Lower leg skin (tissue), 4 donors: Measurements from ENCODE around the gene NIPBL. TPM values are rescaled to one million over a fixed set of nuclear protein-coding genes. Genes with fewer than 3 reads are reported as not detected.

Experiments
- DNase-seq, 2 donors: peaks; one replicate each; pipeline ENCODE4 v3.0.0-alpha.2; 2019; ENCODE audit warnings: low spot score in 2 of 2
- H3K4me3 ChIP-seq: fragments of 200-600 bp; sonication (generic); 2 replicates; pipeline ENCODE4 v1.5.1; 2017; ENCODE audit warnings: mild to moderate bottlenecking, low read depth; ENCODE audit not compliant: poor library complexity, severe bottlenecking
- CTCF ChIP-seq, 3 donors: fragments of 450-650 bp; IDR thresholded peaks; one replicate each; pipeline ENCODE4 v1.5.1; 2016; ENCODE audit warnings: antibody characterized with exemption in 3 of 3, mild to moderate bottlenecking in 3 of 3, moderate library complexity in 2 of 3
- POLR2A ChIP-seq, 2 donors: fragments of 450-650 bp; IDR thresholded peaks; one replicate each; pipeline ENCODE4 v1.6.1; 2016 to 2017; ENCODE audit warnings: antibody characterized with exemption in 2 of 2, mild to moderate bottlenecking in 1 of 2, moderate library complexity in 1 of 2
- WGBS, 2 donors: methylation state at CpG; one replicate each; pipeline ENCODE4 v1.1.5; 2018; 5-methylcytosine and 5-hydroxymethylcytosine counted together
- intact Hi-C: fragments of 100-400 bp; cut with DNase I; formaldehyde crosslinking; loops from one replicate; pipeline ENCODE4 v1.15.0; 2023; ENCODE audit warnings: low total_unique reads
- total RNA-seq, 4 donors: library from RNA; depleted of rRNA; stranded (reverse); fragments of >200 nt; gene quantifications; one replicate each; pipeline ENCODE4 v1.1.0, GENCODE V29; 2016

Gene NIPBL
- total RNA-seq, 4 donors from 2014 or later: 39.0 to 56.9 (median 49.4) TPM

GRCh38 chr5:37015795-37016666 lies 139.5 kb downstream of the NIPBL start:
- WGBS, 2 donors: 97% methylated on average over 2 of the region's 2 CpGs
- DNase-seq: no peak
- no peak for TF ChIP-seq POLR2A (IDR thresholded peaks at IDR 0.05)
- TF ChIP-seq CTCF (IDR thresholded peaks at IDR 0.05): no peak

GRCh38 chr5:37028910-37029309 lies 152.3 kb downstream of the NIPBL start:
- no peak for DNase-seq
- TF ChIP-seq CTCF (IDR thresholded peaks at IDR 0.05) (no peak), POLR2A (IDR thresholded peaks at IDR 0.05) (no peak)
- intact Hi-C loops: no loop called here
- no peak overlapping the region for H3K4me3 ChIP-seq
- 85 to 93% methylated on average over 1 of the region's 1 CpG for WGBS, 2 donors

More at GRCh38 chr5:37015795-37016666, 139.5 kb downstream of the NIPBL start:
- H3K4me3 ChIP-seq: no peak overlapping the region
- intact Hi-C loops: no loop called here

GRCh38 chr5:37029436-37029835 lies 152.9 kb downstream of the NIPBL start:
- no peak for DNase-seq
- intact Hi-C loops: no loop called here
- TF ChIP-seq POLR2A (IDR thresholded peaks at IDR 0.05) (no peak), CTCF (IDR thresholded peaks at IDR 0.05) (no peak)
- H3K4me3 ChIP-seq: no peak overlapping the region
- 90 to 97% methylated on average over 1 of the region's 1 CpG for WGBS, 2 donors

GRCh38 chr5:37034955-37035354 lies 158.4 kb downstream of the NIPBL start:
- intact Hi-C loops: no loop called here
- no peak for TF ChIP-seq CTCF (IDR thresholded peaks at IDR 0.05)
- no peak overlapping the region for H3K4me3 ChIP-seq
- 85 to 93% methylated on average over 6 of the region's 6 CpGs for WGBS, 2 donors
- DNase-seq: no peak

GRCh38 chr5:37037840-37038239 lies 161.3 kb downstream of the NIPBL start:
- no peak overlapping the region for H3K4me3 ChIP-seq
- intact Hi-C loops: no loop called here
- TF ChIP-seq POLR2A (IDR thresholded peaks at IDR 0.05) (no peak), CTCF (IDR thresholded peaks at IDR 0.05) (no peak)
- no peak for DNase-seq
- 97% methylated on average over 5 of the region's 5 CpGs for WGBS, 2 donors
